SK-N-SH treated with all-trans-retinoic acid at 6 μM for 48 hours (cell line): Measurements from ENCODE around the gene APOBEC3H.

Source experiments
- ATAC-seq: fragments of 200-7000 bp; cut with Tn5 transposase; 3 replicates; pipeline ENCODE4 v1.9.1; 2020; ENCODE audit warnings: mild to moderate bottlenecking, moderate library complexity
- BACH2 ChIP-seq: fragments of 250-450 bp; sonication (Bioruptor Pico); IDR thresholded peaks from 2 replicates; pipeline ENCODE4 v1.9.0; 2021; ENCODE audit warnings: mild to moderate bottlenecking, borderline replicate concordance
- CSDC2 ChIP-seq: fragments of 250-450 bp; sonication (Bioruptor Pico); IDR thresholded peaks from 2 replicates; pipeline ENCODE4 v1.5.0; 2020; ENCODE audit warnings: mild to moderate bottlenecking, moderate library complexity
- ESRRG ChIP-seq: fragments of 250-450 bp; sonication (Bioruptor Pico); IDR thresholded peaks from 2 replicates; pipeline ENCODE4 v1.6.1; 2021; ENCODE audit warnings: mild to moderate bottlenecking
- GLIS3 ChIP-seq: fragments of 250-450 bp; sonication (Bioruptor Pico); IDR thresholded peaks from 2 replicates; pipeline ENCODE4 v1.5.0; 2020; ENCODE audit warnings: mild to moderate bottlenecking, moderate library complexity
- ISL1 ChIP-seq: fragments of 250-450 bp; sonication (Bioruptor Pico); IDR thresholded peaks from 2 replicates; pipeline ENCODE4 v2.1.2; 2022; ENCODE audit warnings: mild to moderate bottlenecking, moderate library complexity
- OSR1 ChIP-seq: fragments of 250-450 bp; sonication (Bioruptor Pico); IDR thresholded peaks from 2 replicates; pipeline ENCODE4 v1.8.0; 2022; ENCODE audit warnings: moderate library complexity, mild to moderate bottlenecking, inconsistent platforms
- PPARA ChIP-seq: fragments of 250-450 bp; sonication (Bioruptor Pico); IDR thresholded peaks from 2 replicates; pipeline ENCODE4 v1.5.0; 2020; ENCODE audit warnings: mild to moderate bottlenecking, borderline replicate concordance
- RARB ChIP-seq: fragments of 250-450 bp; sonication (Bioruptor Pico); IDR thresholded peaks from 2 replicates; pipeline ENCODE4 v1.8.0; 2021; ENCODE audit warnings: mild to moderate bottlenecking, moderate library complexity
- SNAI2 ChIP-seq: fragments of 250-450 bp; sonication (Bioruptor Pico); IDR thresholded peaks from 2 replicates; pipeline ENCODE4 v1.5.0; 2020; ENCODE audit warnings: mild to moderate bottlenecking, moderate library complexity
- TCF4 ChIP-seq: fragments of 250-450 bp; sonication (Bioruptor Pico); IDR thresholded peaks from 2 replicates; pipeline ENCODE4 v1.8.0; 2021; ENCODE audit warnings: mild to moderate bottlenecking, moderate library complexity, borderline replicate concordance
- TOX ChIP-seq: fragments of 250-450 bp; sonication (Bioruptor Pico); IDR thresholded peaks from 2 replicates; pipeline ENCODE4 v1.8.0; 2021; ENCODE audit warnings: mild to moderate bottlenecking, moderate library complexity, borderline replicate concordance
- ZC3H10 ChIP-seq: fragments of 250-450 bp; sonication (Bioruptor Pico); IDR thresholded peaks from 2 replicates; pipeline ENCODE4 v1.5.1; 2021; ENCODE audit warnings: mild to moderate bottlenecking, moderate library complexity
- ZFP3 ChIP-seq: fragments of 250-450 bp; sonication (Bioruptor Pico); IDR thresholded peaks from 2 replicates; pipeline ENCODE4 v1.5.0; 2020; ENCODE audit warnings: mild to moderate bottlenecking, moderate library complexity
- ZFP30 ChIP-seq: fragments of 450-650 bp; formaldehyde crosslinking; IDR thresholded peaks from 2 replicates; pipeline ENCODE4 v1.5.0; 2022; ENCODE audit warnings: mild to moderate bottlenecking, moderate library complexity
- ZNF565 ChIP-seq: fragments of 450-650 bp; formaldehyde crosslinking; conservative IDR thresholded peaks from 2 replicates; pipeline ENCODE4 v1.5.0; 2020; ENCODE audit warnings: low read depth, mild to moderate bottlenecking, moderate library complexity
- ZNF70 ChIP-seq: fragments of 450-650 bp; formaldehyde crosslinking; IDR thresholded peaks from 2 replicates; pipeline ENCODE4 v1.5.0; 2020; ENCODE audit warnings: mild to moderate bottlenecking, moderate library complexity
- ZNF8 ChIP-seq: fragments of 450-650 bp; formaldehyde crosslinking; IDR thresholded peaks from 2 replicates; pipeline ENCODE4 v1.5.0; 2020; ENCODE audit warnings: mild to moderate bottlenecking, moderate library complexity
- TF ChIP-seq, protein P1 (sequence below): fragments of 250-450 bp; sonication (Bioruptor Pico); IDR thresholded peaks from 2 replicates; pipeline ENCODE4 v1.8.0; 2020; ENCODE audit warnings: mild to moderate bottlenecking, moderate library complexity, borderline replicate concordance
- TF ChIP-seq, protein P2 (sequence below): fragments of 250-450 bp; sonication (Bioruptor Pico); IDR thresholded peaks from 2 replicates; pipeline ENCODE4 v1.5.1; 2020; ENCODE audit warnings: low read depth, mild to moderate bottlenecking, moderate library complexity
- TF ChIP-seq, protein P3 (sequence below): fragments of 250-450 bp; sonication (Bioruptor Pico); IDR thresholded peaks from 2 replicates; pipeline ENCODE4 v1.8.0; 2021; ENCODE audit warnings: low read depth, mild to moderate bottlenecking, moderate library complexity, borderline replicate concordance
- TF ChIP-seq, protein P4 (sequence below): fragments of 250-450 bp; sonication (Bioruptor Pico); IDR thresholded peaks from 2 replicates; pipeline ENCODE4 v1.5.0; 2020; ENCODE audit warnings: mild to moderate bottlenecking, moderate library complexity
- TF ChIP-seq, protein P5 (sequence below): fragments of 250-450 bp; sonication (Bioruptor Pico); IDR thresholded peaks from 2 replicates; pipeline ENCODE4 v1.5.1; 2021; ENCODE audit warnings: mild to moderate bottlenecking, moderate library complexity

The APOBEC3H gene

DNA sequence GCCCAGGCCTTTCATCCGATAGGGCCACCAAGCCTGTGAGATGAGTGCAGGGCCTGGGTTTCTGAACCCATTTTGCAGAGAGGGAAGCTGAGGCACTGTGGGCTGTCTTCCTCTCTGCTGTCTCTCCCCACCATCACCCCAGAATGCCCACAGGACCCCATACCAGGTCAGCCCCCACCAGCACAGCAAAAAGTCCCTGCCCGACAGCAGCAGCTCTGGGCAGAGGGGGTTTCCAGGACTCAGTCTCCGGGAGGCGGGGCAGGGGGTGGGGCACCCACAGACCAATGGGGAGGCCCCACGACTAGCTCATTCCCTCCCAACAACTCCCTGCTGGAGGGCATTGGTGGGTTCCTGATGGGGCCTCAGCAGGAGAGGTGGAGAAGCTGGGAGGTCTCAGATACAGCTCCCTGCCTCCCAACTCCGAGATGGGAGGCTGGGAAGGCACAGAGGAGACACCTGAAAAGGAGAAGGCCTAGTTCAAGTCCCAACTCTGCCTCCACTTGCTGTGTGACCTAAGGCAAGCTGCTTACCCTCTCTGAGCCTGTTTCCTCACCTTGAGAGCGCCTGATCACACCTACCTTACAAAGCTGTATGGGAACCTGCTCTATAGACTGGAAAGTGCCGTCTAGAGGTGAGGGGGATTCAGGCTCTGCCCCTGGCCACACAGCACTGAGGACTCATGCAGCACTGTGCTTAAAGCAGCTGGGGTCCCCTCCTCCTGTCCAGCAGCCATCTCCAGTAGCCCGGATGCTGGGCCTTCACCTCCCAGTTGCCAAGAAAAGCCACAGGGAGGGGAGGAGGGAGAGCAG, 51.9 kb downstream of the APOBEC3H start:
- no peak for ATAC-seq
- TF ChIP-seq, protein P1, sequence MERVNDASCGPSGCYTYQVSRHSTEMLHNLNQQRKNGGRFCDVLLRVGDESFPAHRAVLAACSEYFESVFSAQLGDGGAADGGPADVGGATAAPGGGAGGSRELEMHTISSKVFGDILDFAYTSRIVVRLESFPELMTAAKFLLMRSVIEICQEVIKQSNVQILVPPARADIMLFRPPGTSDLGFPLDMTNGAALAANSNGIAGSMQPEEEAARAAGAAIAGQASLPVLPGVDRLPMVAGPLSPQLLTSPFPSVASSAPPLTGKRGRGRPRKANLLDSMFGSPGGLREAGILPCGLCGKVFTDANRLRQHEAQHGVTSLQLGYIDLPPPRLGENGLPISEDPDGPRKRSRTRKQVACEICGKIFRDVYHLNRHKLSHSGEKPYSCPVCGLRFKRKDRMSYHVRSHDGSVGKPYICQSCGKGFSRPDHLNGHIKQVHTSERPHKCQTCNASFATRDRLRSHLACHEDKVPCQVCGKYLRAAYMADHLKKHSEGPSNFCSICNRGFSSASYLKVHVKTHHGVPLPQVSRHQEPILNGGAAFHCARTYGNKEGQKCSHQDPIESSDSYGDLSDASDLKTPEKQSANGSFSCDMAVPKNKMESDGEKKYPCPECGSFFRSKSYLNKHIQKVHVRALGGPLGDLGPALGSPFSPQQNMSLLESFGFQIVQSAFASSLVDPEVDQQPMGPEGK (CRISPR knock-in tag): no peak
- TF ChIP-seq GLIS3 (CRISPR knock-in tag) (no peak), ZFP30 (CRISPR knock-in tag) (no peak), RARB (CRISPR knock-in tag) (no peak), ESRRG (CRISPR knock-in tag) (no peak), SNAI2 (CRISPR knock-in tag) (no peak), ZNF70 (CRISPR knock-in tag) (no peak), PPARA (no peak), TOX (CRISPR knock-in tag) (no peak), ZNF565 (no peak), ZNF8 (CRISPR knock-in tag) (no peak), ISL1 (CRISPR knock-in tag) (no peak), CSDC2 (no peak), OSR1 (no peak), ZFP3 (no peak), TCF4 (CRISPR knock-in tag) (no peak), BACH2 (CRISPR knock-in tag) (no peak)
- TF ChIP-seq, protein P2, sequence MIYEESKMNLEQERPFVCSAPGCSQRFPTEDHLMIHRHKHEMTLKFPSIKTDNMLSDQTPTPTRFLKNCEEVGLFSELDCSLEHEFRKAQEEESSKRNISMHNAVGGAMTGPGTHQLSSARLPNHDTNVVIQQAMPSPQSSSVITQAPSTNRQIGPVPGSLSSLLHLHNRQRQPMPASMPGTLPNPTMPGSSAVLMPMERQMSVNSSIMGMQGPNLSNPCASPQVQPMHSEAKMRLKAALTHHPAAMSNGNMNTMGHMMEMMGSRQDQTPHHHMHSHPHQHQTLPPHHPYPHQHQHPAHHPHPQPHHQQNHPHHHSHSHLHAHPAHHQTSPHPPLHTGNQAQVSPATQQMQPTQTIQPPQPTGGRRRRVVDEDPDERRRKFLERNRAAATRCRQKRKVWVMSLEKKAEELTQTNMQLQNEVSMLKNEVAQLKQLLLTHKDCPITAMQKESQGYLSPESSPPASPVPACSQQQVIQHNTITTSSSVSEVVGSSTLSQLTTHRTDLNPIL (CRISPR knock-in tag): no peak
- TF ChIP-seq, protein P3, sequence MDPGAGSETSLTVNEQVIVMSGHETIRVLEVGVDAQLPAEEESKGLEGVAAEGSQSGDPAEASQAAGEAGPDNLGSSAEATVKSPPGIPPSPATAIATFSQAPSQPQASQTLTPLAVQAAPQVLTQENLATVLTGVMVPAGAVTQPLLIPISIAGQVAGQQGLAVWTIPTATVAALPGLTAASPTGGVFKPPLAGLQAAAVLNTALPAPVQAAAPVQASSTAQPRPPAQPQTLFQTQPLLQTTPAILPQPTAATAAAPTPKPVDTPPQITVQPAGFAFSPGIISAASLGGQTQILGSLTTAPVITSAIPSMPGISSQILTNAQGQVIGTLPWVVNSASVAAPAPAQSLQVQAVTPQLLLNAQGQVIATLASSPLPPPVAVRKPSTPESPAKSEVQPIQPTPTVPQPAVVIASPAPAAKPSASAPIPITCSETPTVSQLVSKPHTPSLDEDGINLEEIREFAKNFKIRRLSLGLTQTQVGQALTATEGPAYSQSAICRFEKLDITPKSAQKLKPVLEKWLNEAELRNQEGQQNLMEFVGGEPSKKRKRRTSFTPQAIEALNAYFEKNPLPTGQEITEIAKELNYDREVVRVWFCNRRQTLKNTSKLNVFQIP: no peak
- TF ChIP-seq, protein P4, sequence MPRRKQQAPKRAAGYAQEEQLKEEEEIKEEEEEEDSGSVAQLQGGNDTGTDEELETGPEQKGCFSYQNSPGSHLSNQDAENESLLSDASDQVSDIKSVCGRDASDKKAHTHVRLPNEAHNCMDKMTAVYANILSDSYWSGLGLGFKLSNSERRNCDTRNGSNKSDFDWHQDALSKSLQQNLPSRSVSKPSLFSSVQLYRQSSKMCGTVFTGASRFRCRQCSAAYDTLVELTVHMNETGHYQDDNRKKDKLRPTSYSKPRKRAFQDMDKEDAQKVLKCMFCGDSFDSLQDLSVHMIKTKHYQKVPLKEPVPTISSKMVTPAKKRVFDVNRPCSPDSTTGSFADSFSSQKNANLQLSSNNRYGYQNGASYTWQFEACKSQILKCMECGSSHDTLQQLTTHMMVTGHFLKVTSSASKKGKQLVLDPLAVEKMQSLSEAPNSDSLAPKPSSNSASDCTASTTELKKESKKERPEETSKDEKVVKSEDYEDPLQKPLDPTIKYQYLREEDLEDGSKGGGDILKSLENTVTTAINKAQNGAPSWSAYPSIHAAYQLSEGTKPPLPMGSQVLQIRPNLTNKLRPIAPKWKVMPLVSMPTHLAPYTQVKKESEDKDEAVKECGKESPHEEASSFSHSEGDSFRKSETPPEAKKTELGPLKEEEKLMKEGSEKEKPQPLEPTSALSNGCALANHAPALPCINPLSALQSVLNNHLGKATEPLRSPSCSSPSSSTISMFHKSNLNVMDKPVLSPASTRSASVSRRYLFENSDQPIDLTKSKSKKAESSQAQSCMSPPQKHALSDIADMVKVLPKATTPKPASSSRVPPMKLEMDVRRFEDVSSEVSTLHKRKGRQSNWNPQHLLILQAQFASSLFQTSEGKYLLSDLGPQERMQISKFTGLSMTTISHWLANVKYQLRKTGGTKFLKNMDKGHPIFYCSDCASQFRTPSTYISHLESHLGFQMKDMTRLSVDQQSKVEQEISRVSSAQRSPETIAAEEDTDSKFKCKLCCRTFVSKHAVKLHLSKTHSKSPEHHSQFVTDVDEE (CRISPR knock-in tag): no peak
- TF ChIP-seq, all 23 proteins: peak for 0

DNA sequence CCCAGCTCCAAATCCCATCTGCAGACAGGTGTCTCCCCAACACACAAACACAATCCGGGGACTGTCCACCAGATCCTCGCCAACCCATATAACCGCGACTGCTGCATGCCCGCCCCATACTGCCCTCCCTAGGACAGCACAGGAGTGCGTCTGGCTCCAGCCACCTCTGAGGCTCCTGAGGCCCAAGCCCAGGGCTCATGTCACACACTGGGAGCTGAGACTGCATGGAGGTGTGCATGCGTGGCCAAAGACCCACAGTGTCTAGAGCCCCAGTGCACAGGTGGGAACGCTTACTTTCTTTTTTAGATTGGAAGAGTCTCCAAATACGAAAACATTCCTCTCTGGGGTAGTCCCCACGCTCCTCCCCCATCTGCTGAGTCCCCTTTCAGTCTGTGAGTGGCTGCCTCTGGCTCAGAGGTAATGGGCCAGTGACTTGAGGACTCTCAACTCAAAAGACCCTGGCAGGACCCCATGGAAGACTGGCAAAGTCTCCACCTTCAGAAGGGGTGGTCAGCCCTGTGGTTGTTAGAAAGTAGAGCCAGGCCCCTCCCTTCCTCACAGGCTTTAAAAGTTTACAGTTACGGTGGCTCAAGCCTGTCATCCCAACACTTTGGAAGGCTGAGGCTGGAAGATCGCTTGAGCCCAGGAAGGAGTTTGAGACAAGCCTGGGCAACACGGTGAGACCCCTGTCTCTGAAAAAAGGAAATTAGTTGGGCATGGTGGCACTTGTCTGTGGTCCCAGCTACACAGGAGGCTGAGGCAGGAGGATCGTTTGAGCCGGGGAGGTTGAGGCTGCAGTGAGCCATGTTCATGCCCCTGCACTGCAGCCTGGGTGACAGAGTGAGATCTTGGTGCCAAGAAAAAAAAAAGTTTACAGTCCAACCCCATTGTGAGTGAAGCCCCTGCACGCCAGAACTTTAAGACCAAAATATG, 53.1 kb downstream of the APOBEC3H start:
- no peak for ATAC-seq
- TF ChIP-seq CSDC2 (no peak), ESRRG (CRISPR knock-in tag) (no peak), ZC3H10 (CRISPR knock-in tag) (no peak), ISL1 (CRISPR knock-in tag) (no peak), ZNF70 (CRISPR knock-in tag) (no peak), GLIS3 (CRISPR knock-in tag) (no peak), RARB (CRISPR knock-in tag) (no peak), ZFP30 (CRISPR knock-in tag) (no peak), BACH2 (CRISPR knock-in tag) (no peak), ZNF8 (CRISPR knock-in tag) (no peak), TOX (CRISPR knock-in tag) (no peak), ZNF565 (no peak), OSR1 (no peak)
- TF ChIP-seq, protein P4 (CRISPR knock-in tag): no peak
- TF ChIP-seq, protein P3: no peak
- TF ChIP-seq, protein P5, sequence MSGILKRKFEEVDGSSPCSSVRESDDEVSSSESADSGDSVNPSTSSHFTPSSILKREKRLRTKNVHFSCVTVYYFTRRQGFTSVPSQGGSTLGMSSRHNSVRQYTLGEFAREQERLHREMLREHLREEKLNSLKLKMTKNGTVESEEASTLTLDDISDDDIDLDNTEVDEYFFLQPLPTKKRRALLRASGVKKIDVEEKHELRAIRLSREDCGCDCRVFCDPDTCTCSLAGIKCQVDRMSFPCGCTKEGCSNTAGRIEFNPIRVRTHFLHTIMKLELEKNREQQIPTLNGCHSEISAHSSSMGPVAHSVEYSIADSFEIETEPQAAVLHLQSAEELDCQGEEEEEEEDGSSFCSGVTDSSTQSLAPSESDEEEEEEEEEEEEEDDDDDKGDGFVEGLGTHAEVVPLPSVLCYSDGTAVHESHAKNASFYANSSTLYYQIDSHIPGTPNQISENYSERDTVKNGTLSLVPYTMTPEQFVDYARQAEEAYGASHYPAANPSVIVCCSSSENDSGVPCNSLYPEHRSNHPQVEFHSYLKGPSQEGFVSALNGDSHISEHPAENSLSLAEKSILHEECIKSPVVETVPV: no peak
